ENCODE data around the gene RYR2. TPM values are rescaled to one million over a fixed set of nuclear protein-coding genes. Genes with fewer than 3 reads are reported as not detected.

The RYR2 gene
- total RNA-seq, 1 experiment from 2014 or later, result 0.90 TPM

DNA sequence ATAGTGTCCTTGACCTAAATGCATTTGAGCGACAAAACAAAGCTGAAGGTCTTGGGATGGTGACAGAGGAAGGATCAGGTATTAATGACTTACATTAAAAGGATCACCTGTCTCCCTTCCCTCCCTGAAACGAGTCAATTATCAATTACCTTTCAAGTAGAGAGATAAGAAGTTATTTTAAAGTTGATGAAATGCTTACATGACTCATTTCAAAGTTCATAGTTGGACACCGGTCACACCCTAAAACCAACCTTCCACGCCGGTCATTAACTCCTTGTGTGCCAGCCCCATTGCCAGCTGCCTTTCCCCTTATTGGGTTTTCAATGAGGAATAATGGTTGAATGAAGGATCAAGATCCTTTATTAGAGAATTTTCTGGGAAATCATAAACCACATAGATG lies 719.0 kb downstream of the RYR2 start:
- TF ChIP-seq CTCF (IDR thresholded peaks at IDR 0.05; ENCODE audit: unreplicated experiment), result no peak
- Mint-ChIP-seq H3K9me3 (ENCODE audit: low read depth, unreplicated experiment) (no peaks in the 10 kb centered on the region), H3K36me3 (ENCODE audit: insufficient read depth, unreplicated experiment) (no peaks in the 10 kb centered on the region), H3K4me1 (ENCODE audit: low read depth, unreplicated experiment) (peaks cover 46% of the 10 kb centered on the region), H3K27ac (ENCODE audit: unreplicated experiment) (peak overlapping the region; percentile 88), H3K27me3 (ENCODE audit: unreplicated experiment) (no peaks in the 10 kb centered on the region), H3K4me3 (ENCODE audit: low read depth, unreplicated experiment) (no peak overlapping the region)
- intact Hi-C loops (cut with micrococcal nuclease; ENCODE audit: unreplicated experiment), result loop anchor here (2.0 kb wide), 1 partner anchor 18 kb away; no protein-coding TSS in a partner anchor
- CTCF ChIA-PET, result interaction anchor here (1.3 to 1.4 kb wide), 2 partner anchors 9 to 75 kb away, joined by 3 to 5 read pairs; no protein-coding TSS in a partner anchor
- DNase-seq, result peak; percentile 35
- no TSS peak for BruUV-seq (replicated peaks)

DNA sequence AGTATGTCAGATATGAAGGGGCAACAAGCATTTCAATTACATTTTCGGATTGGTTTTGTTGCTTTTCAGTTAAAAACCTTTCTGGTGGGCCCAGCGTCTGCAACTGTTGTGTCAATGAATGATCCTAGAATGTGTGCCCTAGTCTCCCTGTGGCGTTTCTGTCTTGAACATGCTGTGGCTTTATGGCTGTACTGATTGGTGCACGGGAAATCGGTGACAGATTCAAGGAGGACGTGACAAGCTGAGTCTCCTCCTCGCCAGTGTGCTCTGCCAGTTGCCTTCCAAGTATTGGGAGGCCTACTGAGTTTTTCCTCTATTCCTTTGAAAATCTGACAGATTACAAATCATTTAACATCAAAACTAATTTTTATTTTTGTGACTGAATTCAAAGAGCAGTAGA lies 721.2 kb downstream of the RYR2 start:
- H3K36me3 Mint-ChIP-seq (ENCODE audit: insufficient read depth, unreplicated experiment), result no peaks in the 10 kb centered on the region
- CTCF ChIA-PET, result no interaction called here
- H3K4me3 Mint-ChIP-seq (ENCODE audit: low read depth, unreplicated experiment), result no peak overlapping the region
- no peak overlapping the region for H3K27ac Mint-ChIP-seq (ENCODE audit: unreplicated experiment)
- DNase-seq, result no peak
- H3K4me1 Mint-ChIP-seq (ENCODE audit: low read depth, unreplicated experiment), result peaks cover 36% of the 10 kb centered on the region
- BruUV-seq (replicated peaks), result no TSS peak
- intact Hi-C loops (cut with micrococcal nuclease; ENCODE audit: unreplicated experiment), result no loop called here
- no peaks in the 10 kb centered on the region for H3K9me3 Mint-ChIP-seq (ENCODE audit: low read depth, unreplicated experiment)
- H3K27me3 Mint-ChIP-seq (ENCODE audit: unreplicated experiment), result no peaks in the 10 kb centered on the region
- TF ChIP-seq CTCF (IDR thresholded peaks at IDR 0.05; ENCODE audit: unreplicated experiment), result no peak

GRCh38 chr1:237763751-237764150 lies 721.8 kb downstream of the RYR2 start:
- peaks cover 36% of the 10 kb centered on the region for H3K4me1 Mint-ChIP-seq (ENCODE audit: low read depth, unreplicated experiment)
- no peaks in the 10 kb centered on the region for H3K27me3 Mint-ChIP-seq (ENCODE audit: unreplicated experiment)
- no peak overlapping the region for H3K27ac Mint-ChIP-seq (ENCODE audit: unreplicated experiment)
- no peak for DNase-seq
- no TSS peak for BruUV-seq (replicated peaks)
- TF ChIP-seq CTCF (IDR thresholded peaks at IDR 0.05; ENCODE audit: unreplicated experiment), result no peak
- no peak overlapping the region for H3K4me3 Mint-ChIP-seq (ENCODE audit: low read depth, unreplicated experiment)
- CTCF ChIA-PET, result interaction anchor here (0.5 to 0.7 kb wide), 3 partner anchors 27 to 54 kb away, joined by 3 to 4 read pairs (median 4); no protein-coding TSS in a partner anchor
- H3K9me3 Mint-ChIP-seq (ENCODE audit: low read depth, unreplicated experiment), result no peaks in the 10 kb centered on the region
- H3K36me3 Mint-ChIP-seq (ENCODE audit: insufficient read depth, unreplicated experiment), result no peaks in the 10 kb centered on the region
- intact Hi-C loops (cut with micrococcal nuclease; ENCODE audit: unreplicated experiment), result no loop called here

DNA sequence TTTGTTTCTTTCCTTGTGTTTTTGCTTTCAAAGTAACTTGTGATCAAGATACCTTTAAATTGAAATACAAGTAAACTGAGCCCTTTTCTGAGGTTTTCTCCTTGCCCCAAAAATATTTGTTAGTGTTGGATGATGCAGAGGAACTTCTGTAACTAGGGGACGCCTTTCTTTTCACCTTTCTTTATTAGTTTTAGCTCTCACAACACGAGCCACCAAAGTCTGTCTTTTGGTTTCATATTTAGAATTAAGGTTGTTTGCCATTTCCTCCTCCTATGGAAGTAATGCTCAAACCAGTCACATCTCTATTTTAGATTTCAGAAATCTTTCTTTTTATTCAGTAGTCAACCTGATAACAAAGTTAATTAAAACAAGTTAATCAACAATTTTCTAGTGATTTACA lies 727.9 kb downstream of the RYR2 start:
- intact Hi-C loops (cut with micrococcal nuclease; ENCODE audit: unreplicated experiment), result no loop called here
- CTCF ChIA-PET, result interaction anchor here (1.6 kb wide), 1 partner anchor 9 kb away, joined by 5 read pairs; no protein-coding TSS in a partner anchor
- Mint-ChIP-seq H3K36me3 (ENCODE audit: insufficient read depth, unreplicated experiment) (no peaks in the 10 kb centered on the region), H3K27me3 (ENCODE audit: unreplicated experiment) (no peaks in the 10 kb centered on the region), H3K4me1 (ENCODE audit: low read depth, unreplicated experiment) (peaks cover 7% of the 10 kb centered on the region), H3K27ac (ENCODE audit: unreplicated experiment) (no peak overlapping the region), H3K9me3 (ENCODE audit: low read depth, unreplicated experiment) (no peaks in the 10 kb centered on the region), H3K4me3 (ENCODE audit: low read depth, unreplicated experiment) (no peak overlapping the region)
- no peak for TF ChIP-seq CTCF (IDR thresholded peaks at IDR 0.05; ENCODE audit: unreplicated experiment)
- no peak for DNase-seq
- BruUV-seq (replicated peaks), result no TSS peak

Measured in Calu3 (cell line).